ENCODE measurements around the gene RAB1B.
"Not testable (repeated sequence)": the region's sequence is repeated elsewhere in the genome, so short reads cannot be mapped to it uniquely, and the experiment has no call there.

DNA sequence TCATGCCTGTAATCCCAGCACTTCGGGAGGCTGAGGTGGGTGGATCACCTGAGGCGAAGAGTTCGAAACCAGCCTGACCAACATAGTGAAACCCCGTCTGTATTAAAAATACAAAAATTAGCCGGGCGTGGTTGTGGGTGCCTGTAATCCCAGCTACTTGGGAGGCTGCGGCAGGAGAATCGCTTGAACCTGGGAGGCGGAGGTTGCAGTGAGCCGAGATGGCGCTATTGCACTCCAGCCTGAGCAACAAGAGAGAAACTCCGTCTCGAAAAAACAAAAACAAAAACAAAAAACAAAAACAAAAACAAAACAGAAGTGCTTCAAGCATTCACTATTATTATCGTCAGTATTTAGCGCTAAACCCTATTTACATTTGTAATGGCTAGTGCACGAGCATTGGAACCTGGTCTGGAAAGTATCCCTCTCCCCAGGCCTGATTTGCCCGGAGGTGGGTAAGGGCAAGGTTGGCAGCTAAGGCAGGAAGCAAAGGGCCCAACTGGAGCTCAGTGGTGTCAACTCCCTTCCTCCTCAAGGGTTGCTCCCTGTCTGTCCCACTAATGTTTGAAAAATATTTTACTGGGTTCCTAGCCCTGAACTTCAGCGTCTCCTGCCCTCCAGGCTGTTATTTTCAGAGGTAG lies 42.5 kb downstream of the RAB1B start:
- TF ChIP-seq, protein P1, sequence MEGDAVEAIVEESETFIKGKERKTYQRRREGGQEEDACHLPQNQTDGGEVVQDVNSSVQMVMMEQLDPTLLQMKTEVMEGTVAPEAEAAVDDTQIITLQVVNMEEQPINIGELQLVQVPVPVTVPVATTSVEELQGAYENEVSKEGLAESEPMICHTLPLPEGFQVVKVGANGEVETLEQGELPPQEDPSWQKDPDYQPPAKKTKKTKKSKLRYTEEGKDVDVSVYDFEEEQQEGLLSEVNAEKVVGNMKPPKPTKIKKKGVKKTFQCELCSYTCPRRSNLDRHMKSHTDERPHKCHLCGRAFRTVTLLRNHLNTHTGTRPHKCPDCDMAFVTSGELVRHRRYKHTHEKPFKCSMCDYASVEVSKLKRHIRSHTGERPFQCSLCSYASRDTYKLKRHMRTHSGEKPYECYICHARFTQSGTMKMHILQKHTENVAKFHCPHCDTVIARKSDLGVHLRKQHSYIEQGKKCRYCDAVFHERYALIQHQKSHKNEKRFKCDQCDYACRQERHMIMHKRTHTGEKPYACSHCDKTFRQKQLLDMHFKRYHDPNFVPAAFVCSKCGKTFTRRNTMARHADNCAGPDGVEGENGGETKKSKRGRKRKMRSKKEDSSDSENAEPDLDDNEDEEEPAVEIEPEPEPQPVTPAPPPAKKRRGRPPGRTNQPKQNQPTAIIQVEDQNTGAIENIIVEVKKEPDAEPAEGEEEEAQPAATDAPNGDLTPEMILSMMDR (conservative IDR thresholded peaks at IDR 0.05 in 1 of 2, IDR thresholded peaks at IDR 0.05 in 1 of 2; ENCODE audit: extremely low read depth in 1 of 2, insufficient read depth in 1 of 2, low read depth in 1 of 2, low read length in 2 of 2), result not testable (repeated sequence)
- not testable (repeated sequence) for TF ChIP-seq EZH2 (IDR thresholded peaks at IDR 0.05; ENCODE audit: borderline replicate concordance, low read length)
